Heart left ventricle (tissue), 16 donors: ENCODE measurements around the gene SLC9A9. TPM values are rescaled to one million over a fixed set of nuclear protein-coding genes. Genes with fewer than 3 reads are reported as not detected.
"Not testable (repeated sequence)": the region's sequence is repeated elsewhere in the genome, so short reads cannot be mapped to it uniquely, and the experiment has no call there.

Experiments
- ATAC-seq, 4 donors: fragments of 200-7000 bp; cut with Tn5 transposase; one replicate each; pipeline ENCODE4 v1.9.1; 2020 to 2022; ENCODE audit warnings: moderate library complexity in 4 of 4, mild to moderate bottlenecking in 3 of 4, moderate number of reproducible peaks in 1 of 4
- DNase-seq, 5 donors: peaks; one replicate each; pipeline ENCODE4 v3.0.0-alpha.2; 2020
- H3K27ac ChIP-seq, 12 donors: fragments of 200-600 bp; sonication (generic) in 4 of 12; one replicate each; pipeline versions ENCODE4 v1.5.0 to v1.8.0; 2016 to 2022; ENCODE audit warnings: mild to moderate bottlenecking in 2 of 12
- H3K27me3 ChIP-seq, 9 donors: fragments of 200-600 bp; sonication (generic) in 2 of 9; one replicate each; pipeline versions ENCODE4 v1.5.1 to v1.8.0; 2016 to 2022; ENCODE audit warnings: mild to moderate bottlenecking in 3 of 9
- H3K36me3 ChIP-seq, 9 donors: fragments of 200-600 bp; sonication (generic) in 2 of 9; one replicate each; pipeline versions ENCODE4 v1.5.0 to v1.8.0; 2018 to 2022; ENCODE audit warnings: mild to moderate bottlenecking in 2 of 9
- H3K4me1 ChIP-seq, 12 donors: fragments of 200-600 bp; sonication (generic) in 4 of 12; one replicate each; pipeline versions ENCODE4 v1.5.0 to v1.8.0; 2016 to 2022; ENCODE audit warnings: mild to moderate bottlenecking in 3 of 12
- H3K4me3 ChIP-seq, 12 donors: fragments of 200-600 bp; sonication (generic) in 4 of 12; one replicate each; pipeline versions ENCODE4 v1.5.0 to v1.8.0; 2017 to 2022; ENCODE audit warnings: mild to moderate bottlenecking in 9 of 12, moderate library complexity in 4 of 12
- H3K9me3 ChIP-seq, 12 donors: fragments of 200-600 bp; sonication (generic) in 4 of 12; one replicate each; pipeline versions ENCODE4 v1.5.0 to v1.8.0; 2016 to 2022; ENCODE audit warnings: mild to moderate bottlenecking in 1 of 12
- CTCF ChIP-seq, 12 donors: fragments of 200-600 bp; sonication (generic) in 4 of 12; IDR thresholded peaks; one replicate each; pipeline versions ENCODE4 v1.5.0 to v1.8.0; 2018 to 2022; ENCODE audit warnings: antibody characterized with exemption in 12 of 12, mild to moderate bottlenecking in 5 of 12
- POLR2A ChIP-seq, 2 donors: fragments of 450-650 bp; IDR thresholded peaks; one replicate each; pipeline ENCODE4 v1.6.1; 2017; ENCODE audit warnings: antibody characterized with exemption in 2 of 2, mild to moderate bottlenecking in 2 of 2, moderate library complexity in 2 of 2
- whole genome bisulfite sequencing, 4 donors: extraction: QIAGEN DNeasy Blood & Tissue Kit in 2 of 4; methylation state at CpG; one replicate each; pipeline versions ENCODE4 v1.1.5 to v1.1.7; 2013 to 2018; 5-methylcytosine and 5-hydroxymethylcytosine counted together
- intact Hi-C, 10 donors: fragments of 100-400 bp; cut with DNase I; formaldehyde crosslinking; loops; one replicate each; pipeline versions ENCODE4 v1.11.1 to v1.14.2; 2022
- polyA plus RNA-seq, 2 donors: library from polyadenylated mRNA; stranded (reverse); fragments of 200-250 nt; gene quantifications; one replicate each; pipeline ENCODE4 v1.2.3, GENCODE V29; 2013
- total RNA-seq, 9 donors: library from RNA; depleted of rRNA in 2 of 9; stranded (reverse); fragments of >200 nt in 2 of 9; fragmentation: NEBNext Ultra II Directional in 3 of 9; extraction: Animal tissue kit (Norgen Biotek cat#: 25700) in 3 of 9; gene quantifications; one replicate each; pipeline versions ENCODE4 v1.1.0 to v1.2.4, GENCODE V29; 2016 to 2023
- donor health status: ischemic (EF 13 %, LVEDD 7.1; RV severe dilation, severe dysfunction).
- donor health status: healthy with polysubstance abuse.
- donor health status: DM: no; HTN: yes; CAD: no.
- donor health status: DM: no; HTN: no; CAD: no.
- donor health status: ischemic (EF 25% LVEDD 6.9; RV normal size, moderate dysfunction).
- donor health status: ischemic (EF 25% LVEDD 5.7; RV mildly dilated, moderate dysfunction).
- donor health status: healthy.
- donor health status: DM: yes; HTN: yes; CAD: no.
- donor health status: ischemic (EF 35%, LVEDD 5.7; RV mildly dilated, moderate dysfunction).
- donor health status: nonischemic (EF 11% LVEDD 7.7; RV severe dilation, severe dysfunction).
- donor health status: DM: yes; HTN: yes; CAD: no.
- donor health status: PGD.
- donor health status: ischemic (EF 29% LVEDD 5.4; RV normal size, mild dysfunction).
- donor health status: nonischemic (EF 23%, LVEDD 6.1; RV moderate dilation, normal function).

SLC9A9 gene
- total and polyA plus RNA-seq, 11 donors: 0.76 to 17.5 (median 3.3) TPM

DNA sequence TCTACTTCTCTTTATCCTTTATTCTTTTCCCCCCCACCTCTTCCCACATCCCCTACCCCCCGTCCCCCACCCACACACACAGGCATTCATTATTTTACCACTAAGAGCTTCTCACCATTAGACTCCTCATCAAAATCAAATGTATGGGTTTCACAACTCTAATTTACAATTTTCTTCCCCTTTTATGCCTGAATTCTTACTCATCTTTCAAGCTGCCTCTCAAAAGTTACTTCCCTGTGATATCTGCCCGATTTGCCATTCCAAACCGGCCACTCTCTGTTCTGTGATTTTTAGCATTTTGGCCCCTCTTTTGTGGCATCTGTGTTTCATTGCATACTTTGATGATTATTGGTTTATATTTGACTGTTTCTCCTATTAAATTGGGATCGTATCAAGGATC is 42.2 kb downstream of the SLC9A9 start:
- H3K4me1 ChIP-seq: peaks cover 0 to 51% (median 3%) of the 10 kb centered on the region in 12 donors
- no peaks in the 10 kb centered on the region for H3K36me3 ChIP-seq
- no peaks in the 10 kb centered on the region for H3K27me3 ChIP-seq
- DNase-seq (no peak), ATAC-seq (no peak)
- no peak overlapping the region for H3K4me3 ChIP-seq
- H3K27ac ChIP-seq: peak overlapping the region in 1 of 12 donors; percentile 57
- WGBS, 4 donors: 81 to 88% (median 86%) methylated on average over 4 of the region's 4 CpGs
- TF ChIP-seq POLR2A (IDR thresholded peaks at IDR 0.05): no peak
- no peak for TF ChIP-seq CTCF (IDR thresholded peaks at IDR 0.05)
- intact Hi-C loops: no loop called here
- H3K9me3 ChIP-seq: no peaks in the 10 kb centered on the region

GRCh38 chr3:143805476-143805875 is 42.8 kb downstream of the SLC9A9 start:
- ATAC-seq, H3K27me3 ChIP-seq, intact Hi-C loops, DNase-seq, H3K36me3 ChIP-seq, H3K9me3 ChIP-seq, H3K4me3 ChIP-seq: not testable (repeated sequence)
- WGBS, 4 donors: 83 to 88% (median 84%) methylated on average over 7 of the region's 7 CpGs
- Histone ChIP-seq H3K4me1 (peaks cover 0 to 45% (median 3%) of the 10 kb centered on the region in 12 donors), H3K27ac (peak overlapping the region in 1 of 12 donors; percentile 57)

GRCh38 chr3:143801046-143801445 is 47.2 kb downstream of the SLC9A9 start:
- DNase-seq, H3K4me3 ChIP-seq, H3K27ac ChIP-seq, intact Hi-C loops, ATAC-seq, H3K27me3 ChIP-seq, H3K4me1 ChIP-seq, H3K36me3 ChIP-seq, H3K9me3 ChIP-seq: not testable (repeated sequence)
- WGBS, 4 donors: 81 to 97% (median 95%) methylated on average over 5 of the region's 5 CpGs

DNA sequence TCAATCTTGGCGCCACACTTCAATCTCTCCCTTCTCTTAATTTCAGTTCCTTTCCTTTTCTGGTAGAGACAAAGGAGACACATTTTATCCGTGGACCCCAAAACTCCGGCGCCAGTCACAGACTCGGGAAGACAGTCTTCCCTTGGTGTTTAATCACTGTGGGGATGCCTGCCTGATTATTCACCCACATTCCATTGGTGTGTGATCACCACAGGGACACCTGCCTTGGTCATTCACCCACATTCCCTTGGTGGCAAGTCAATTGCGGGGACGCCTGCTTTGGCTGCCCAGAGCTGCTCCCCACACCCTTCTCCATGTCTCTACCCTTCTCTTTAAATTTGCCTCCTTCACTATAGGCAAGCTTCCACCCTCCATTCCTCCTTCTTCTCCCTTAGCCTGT is 50.1 kb downstream of the SLC9A9 start:
- DNase-seq, intact Hi-C loops, H3K27ac ChIP-seq, H3K9me3 ChIP-seq, H3K4me3 ChIP-seq, H3K4me1 ChIP-seq, H3K27me3 ChIP-seq, ATAC-seq, H3K36me3 ChIP-seq: not testable (repeated sequence)
- WGBS, 4 donors: 89 to 94% (median 90%) methylated on average over 7 of the region's 7 CpGs

- peaks cover 0 to 15% (median 5%) of the 10 kb centered on the region in 12 donors for H3K9me3 ChIP-seq
- no peaks in the 10 kb centered on the region for H3K27me3 ChIP-seq
- 47 to 69% (median 59%) methylated on average over 2 of the region's 2 CpGs for WGBS, 4 donors
- no peak for ATAC-seq
- H3K36me3 ChIP-seq: no peaks in the 10 kb centered on the region
- TF ChIP-seq CTCF (IDR thresholded peaks at IDR 0.05) (peak in 4 of 12 donors; percentile 13 to 24 (median 19)), POLR2A (IDR thresholded peaks at IDR 0.05) (no peak)
- DNase-seq: no peak
- H3K4me3 ChIP-seq: no peak overlapping the region
- intact Hi-C loops: no loop called here
- H3K4me1 ChIP-seq: peaks cover 0 to 8% (median 0%) of the 10 kb centered on the region in 12 donors
- no peak overlapping the region for H3K27ac ChIP-seq
These were observed 52.4 kb downstream of the SLC9A9 start for GRCh38 chr3:143795874-143796273.

GRCh38 chr3:143794793-143795462 is 53.3 kb downstream of the SLC9A9 start:
- no peak for ATAC-seq
- Histone ChIP-seq H3K9me3 (peaks cover 0 to 15% (median 5%) of the 10 kb centered on the region in 12 donors), H3K4me3 (no peak overlapping the region), H3K27me3 (no peaks in the 10 kb centered on the region), H3K27ac (no peak overlapping the region), H3K4me1 (peaks cover 0 to 8% (median 0%) of the 10 kb centered on the region in 12 donors), H3K36me3 (no peaks in the 10 kb centered on the region)
- 72 to 75% (median 73%) methylated on average over 6 of the region's 6 CpGs for WGBS, 4 donors
- DNase-seq: no peak
- intact Hi-C loops: no loop called here
- TF ChIP-seq POLR2A (IDR thresholded peaks at IDR 0.05): no peak
- no peak for TF ChIP-seq CTCF (IDR thresholded peaks at IDR 0.05)
